NCI-H2081 (cell line): ENCODE data around the gene TAC3.
"Not testable (repeated sequence)": the region's sequence is repeated elsewhere in the genome, so short reads cannot be mapped to it uniquely, and the experiment has no call there.

Source experiments
- DNase-seq, 2 experiments: peaks; one replicate each; lab custom pipeline; 2025; lab: John Stamatoyannopoulos, UW

Gene TAC3

GRCh38 chr12:56982578-56983236 lies 33.6 kb downstream of the TAC3 start:
- DNase-seq = not testable (repeated sequence)

GRCh38 chr12:56980941-56981530 lies 35.3 kb downstream of the TAC3 start:
- DNase-seq = no peak

GRCh38 chr12:56980268-56980667 lies 36.1 kb downstream of the TAC3 start:
- DNase-seq = no peak

GRCh38 chr12:56979628-56980027 lies 36.7 kb downstream of the TAC3 start:
- DNase-seq = no peak

GRCh38 chr12:56978397-56979138 lies 37.8 kb downstream of the TAC3 start:
- no peak for DNase-seq

GRCh38 chr12:56977361-56977760 lies 39.0 kb downstream of the TAC3 start:
- DNase-seq = not testable (repeated sequence)

GRCh38 chr12:56974224-56974623 lies 42.1 kb downstream of the TAC3 start:
- not testable (repeated sequence) for DNase-seq

- not testable (repeated sequence) for DNase-seq
Measured at GRCh38 chr12:56968910-56969309, 47.4 kb downstream of the TAC3 start.

- DNase-seq = not testable (repeated sequence)
Measured at GRCh38 chr12:56965997-56966642, 50.2 kb downstream of the TAC3 start.

GRCh38 chr12:56965124-56965523 lies 51.2 kb downstream of the TAC3 start:
- not testable (repeated sequence) for DNase-seq

GRCh38 chr12:56963557-56963956 lies 52.8 kb downstream of the TAC3 start:
- DNase-seq = not testable (repeated sequence)

GRCh38 chr12:56962247-56962646 lies 54.1 kb downstream of the TAC3 start:
- DNase-seq = not testable (repeated sequence)
